Panc1 (cell line): ENCODE measurements around the gene MRPL43.

Experiments used
- CTCF ChIP-seq: fragments of 450-650 bp; IDR thresholded peaks from 2 replicates; pipeline ENCODE4 v1.5.1; 2017; ENCODE audit warnings: mild to moderate bottlenecking
- POLR2AphosphoS5 ChIP-seq: IDR thresholded peaks from 2 replicates; pipeline ENCODE4 v1.6.1; 2012; ENCODE audit warnings: mild to moderate bottlenecking, low read depth, low read length, moderate library complexity
- REST ChIP-seq, 2 experiments: IDR thresholded peaks; 2 replicates each; pipeline ENCODE4 v1.6.1; 2011 to 2012; ENCODE audit warnings: low read depth in 2 of 2, control low read depth in 1 of 2, low read length in 1 of 2, mild to moderate bottlenecking in 1 of 2, moderate library complexity in 1 of 2; ENCODE audit not compliant: insufficient read depth in 1 of 2
- SIN3A ChIP-seq: IDR thresholded peaks from 2 replicates; pipeline ENCODE4 v1.6.1; 2012; ENCODE audit warnings: low read depth, mild to moderate bottlenecking, low read length, moderate library complexity, borderline replicate concordance; ENCODE audit not compliant: insufficient read depth

- TF ChIP-seq REST (IDR thresholded peaks at IDR 0.05; ENCODE audit: insufficient read depth in 1 of 2, low read depth in 2 of 2, low read length in 1 of 2) (no peak), CTCF (no peak), SIN3A (no peak), POLR2AphosphoS5 (no peak)
Measured at GRCh38 chr10:100968863-100969186, 18.5 kb downstream of the MRPL43 start.
